ENCODE results near the gene TRIM65.
"Not testable (repeated sequence)": the region's sequence is repeated elsewhere in the genome, so short reads cannot be mapped to it uniquely, and the experiment has no call there.

DNA sequence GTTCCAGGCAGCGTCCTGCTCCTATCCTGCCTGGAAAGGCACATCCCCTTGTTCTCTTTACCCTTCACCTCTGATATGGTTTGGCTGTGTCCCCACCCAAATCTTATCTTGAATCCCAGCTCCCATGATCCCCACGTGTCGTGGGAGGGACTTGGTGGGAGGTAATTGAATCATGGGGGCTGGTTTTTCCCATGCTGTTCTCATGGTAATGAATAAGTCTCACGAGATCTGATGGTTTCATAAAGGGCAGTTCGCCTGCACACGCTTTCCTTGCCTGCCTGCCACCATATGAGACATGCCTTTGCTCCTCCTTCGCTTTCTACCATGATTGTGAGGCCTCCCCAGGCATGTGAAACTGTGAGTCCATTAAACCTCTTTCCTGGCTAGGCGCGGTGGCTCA, 10.9 kb downstream of the TRIM65 start:
- TF ChIP-seq CTCF (conservative IDR thresholded peaks at IDR 0.05; ENCODE audit: low read length); EZH2phosphoT487 (IDR thresholded peaks at IDR 0.05; ENCODE audit: borderline replicate concordance, low read depth, low read length): not testable (repeated sequence)
